LoVo (cell line): ENCODE measurements around the gene ULK4.

Experiments
- DNase-seq: peaks from one replicate; pipeline ENCODE4 v3.0.0-alpha.2; 2016; ENCODE audit warnings: low spot score

ULK4 gene

GRCh38 chr3:41219424-41219823 lies 742.5 kb downstream of the ULK4 start:
- no peak for DNase-seq

DNA sequence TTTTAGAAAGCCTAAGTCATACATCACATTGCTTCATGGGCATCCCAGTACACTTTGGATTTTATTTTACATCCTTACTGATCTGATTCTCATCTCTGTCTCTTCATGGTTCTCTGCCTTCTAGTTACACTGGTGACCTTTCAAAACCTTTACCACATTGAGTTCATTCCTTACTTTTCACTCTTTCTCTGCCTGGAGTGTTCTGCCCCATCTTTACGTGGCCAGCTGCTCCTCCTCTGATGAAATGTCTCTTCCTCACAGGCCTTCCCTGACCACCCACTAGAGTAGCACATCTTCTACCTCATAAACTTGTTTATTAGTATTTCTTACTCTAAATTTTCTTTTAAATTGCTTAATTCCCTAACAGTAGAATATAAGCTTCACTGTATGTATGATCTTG lies 744.9 kb downstream of the ULK4 start:
- DNase-seq, result no peak

DNA sequence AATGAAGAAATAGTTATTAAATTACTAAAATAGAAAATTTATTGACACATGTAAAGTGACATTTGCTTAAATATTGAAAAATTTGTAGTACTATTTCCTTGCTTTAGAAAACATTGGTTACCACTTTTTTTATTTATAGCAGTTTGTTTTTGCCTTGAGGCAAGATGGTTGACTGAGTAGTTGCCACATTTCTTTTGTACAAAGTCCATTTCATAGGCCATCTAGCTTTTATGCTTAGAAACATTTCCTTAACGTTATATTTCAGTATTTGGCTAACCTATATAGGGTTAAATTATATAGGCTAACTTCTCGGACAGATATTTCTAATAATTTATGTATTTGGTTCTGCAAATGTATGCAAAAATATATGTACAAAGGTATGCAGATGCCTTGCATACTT lies 745.5 kb downstream of the ULK4 start:
- no peak for DNase-seq

GRCh38 chr3:41213588-41213987 lies 748.3 kb downstream of the ULK4 start:
- no peak for DNase-seq

DNA sequence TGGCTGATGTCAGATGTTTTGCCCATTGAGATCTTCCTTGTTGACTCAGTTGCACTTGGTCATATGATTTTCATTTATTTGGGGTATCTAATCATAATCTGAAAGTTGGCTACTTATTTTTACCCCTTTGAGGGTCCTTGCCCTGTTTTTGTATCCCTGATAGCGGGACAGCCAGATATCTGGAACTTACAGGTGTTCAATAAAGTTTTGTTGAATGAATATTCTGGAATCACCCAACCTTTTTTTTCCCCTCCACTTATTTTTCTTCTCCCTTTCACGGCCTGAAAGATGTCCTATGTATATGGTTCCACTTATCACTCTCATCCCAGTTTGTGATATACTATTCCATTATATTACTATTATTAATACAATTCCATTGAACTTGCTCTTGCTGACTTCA lies 749.8 kb downstream of the ULK4 start:
- no peak for DNase-seq

GRCh38 chr3:41210966-41211365 lies 750.9 kb downstream of the ULK4 start:
- DNase-seq, result no peak

- DNase-seq, result no peak
These were observed 752.3 kb downstream of the ULK4 start for GRCh38 chr3:41209646-41210045.

- no peak for DNase-seq
These were observed 753.2 kb downstream of the ULK4 start for GRCh38 chr3:41208507-41209220.

DNA sequence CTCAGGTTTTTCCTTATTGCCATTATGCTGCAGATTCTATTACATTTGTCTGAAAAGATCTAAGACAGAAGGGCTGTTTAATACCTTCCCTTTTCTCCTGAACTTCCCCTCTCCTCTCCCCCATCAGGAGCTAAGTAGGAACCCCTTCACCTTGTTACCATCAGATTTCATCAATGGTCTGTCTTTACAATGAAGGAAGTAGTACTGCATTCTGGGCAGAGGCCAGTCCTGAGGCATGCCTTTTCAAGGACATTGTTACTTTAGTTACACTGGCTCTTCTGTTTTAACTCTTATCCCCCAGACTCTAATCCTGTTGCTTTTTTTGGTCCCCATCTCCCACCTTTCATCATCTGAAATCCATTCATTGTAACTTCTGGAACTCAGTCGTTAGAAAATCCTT lies 754.5 kb downstream of the ULK4 start:
- no peak for DNase-seq

DNA sequence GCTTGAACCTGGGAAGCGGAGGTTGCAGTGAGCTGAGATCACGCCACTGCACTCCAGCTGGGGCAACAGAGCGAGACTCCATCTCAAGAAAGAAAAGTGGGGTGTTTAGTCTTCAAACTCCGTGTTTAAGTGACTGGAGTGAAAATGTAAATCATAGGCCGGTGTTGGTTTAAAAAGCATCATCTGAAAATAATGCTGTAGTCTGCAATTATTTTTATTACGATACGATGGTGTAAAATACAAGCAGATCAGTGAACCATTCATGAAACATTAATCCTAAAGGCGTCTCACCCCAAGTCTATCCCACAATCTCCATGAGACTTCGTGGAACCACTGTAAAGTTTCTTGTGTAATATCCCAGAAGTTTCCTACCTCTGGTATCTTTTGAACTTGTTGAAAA lies 756.3 kb downstream of the ULK4 start:
- no peak for DNase-seq

DNA sequence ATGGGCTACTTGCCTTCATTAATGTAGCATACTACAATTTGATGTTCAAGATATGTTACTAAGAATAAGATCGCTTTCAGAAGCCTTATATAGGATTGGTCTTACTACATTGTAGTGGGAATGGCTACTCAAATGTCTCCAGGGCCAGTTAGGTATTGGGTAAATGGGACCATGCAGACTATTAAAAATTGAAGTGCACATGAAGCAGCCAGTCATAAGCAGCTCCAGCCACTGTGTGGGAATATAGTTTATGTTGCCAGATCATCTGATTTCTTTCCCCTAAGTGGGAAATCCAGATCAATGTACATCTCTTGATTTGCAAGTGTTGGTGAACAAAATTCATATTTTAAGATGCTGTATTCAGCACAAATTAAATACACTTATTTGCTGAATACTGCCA lies 757.5 kb downstream of the ULK4 start:
- no peak for DNase-seq

DNA sequence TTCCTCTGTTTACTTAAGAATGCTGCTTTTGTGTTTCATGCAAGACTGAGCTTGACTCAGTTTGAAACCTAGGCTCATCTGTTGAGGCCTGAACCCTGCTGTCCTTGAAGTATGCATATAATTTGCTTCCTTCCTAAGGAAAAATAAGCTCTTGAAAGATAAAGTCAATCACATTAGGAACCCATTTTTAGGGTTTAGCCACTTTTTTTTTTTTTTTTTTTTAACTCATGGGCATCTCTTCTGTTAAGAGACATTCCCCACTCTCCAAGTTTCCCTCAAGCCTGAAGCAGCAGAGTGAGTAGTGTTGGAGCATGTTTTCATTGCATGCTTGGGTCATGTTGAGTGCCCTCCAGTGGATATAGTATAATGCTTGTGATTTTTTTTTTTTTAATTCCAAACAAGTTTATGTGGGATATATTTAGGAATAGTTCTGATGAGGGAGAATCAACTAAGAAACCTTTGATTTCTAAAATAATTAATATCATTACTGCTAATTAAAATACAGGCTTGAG lies 759.0 kb downstream of the ULK4 start:
- DNase-seq, result peak; percentile 11

GRCh38 chr3:41202075-41202833 lies 759.6 kb downstream of the ULK4 start:
- no peak for DNase-seq

- DNase-seq, result peak; percentile 8
These were observed 761.3 kb downstream of the ULK4 start for GRCh38 chr3:41200669-41201021.

DNA sequence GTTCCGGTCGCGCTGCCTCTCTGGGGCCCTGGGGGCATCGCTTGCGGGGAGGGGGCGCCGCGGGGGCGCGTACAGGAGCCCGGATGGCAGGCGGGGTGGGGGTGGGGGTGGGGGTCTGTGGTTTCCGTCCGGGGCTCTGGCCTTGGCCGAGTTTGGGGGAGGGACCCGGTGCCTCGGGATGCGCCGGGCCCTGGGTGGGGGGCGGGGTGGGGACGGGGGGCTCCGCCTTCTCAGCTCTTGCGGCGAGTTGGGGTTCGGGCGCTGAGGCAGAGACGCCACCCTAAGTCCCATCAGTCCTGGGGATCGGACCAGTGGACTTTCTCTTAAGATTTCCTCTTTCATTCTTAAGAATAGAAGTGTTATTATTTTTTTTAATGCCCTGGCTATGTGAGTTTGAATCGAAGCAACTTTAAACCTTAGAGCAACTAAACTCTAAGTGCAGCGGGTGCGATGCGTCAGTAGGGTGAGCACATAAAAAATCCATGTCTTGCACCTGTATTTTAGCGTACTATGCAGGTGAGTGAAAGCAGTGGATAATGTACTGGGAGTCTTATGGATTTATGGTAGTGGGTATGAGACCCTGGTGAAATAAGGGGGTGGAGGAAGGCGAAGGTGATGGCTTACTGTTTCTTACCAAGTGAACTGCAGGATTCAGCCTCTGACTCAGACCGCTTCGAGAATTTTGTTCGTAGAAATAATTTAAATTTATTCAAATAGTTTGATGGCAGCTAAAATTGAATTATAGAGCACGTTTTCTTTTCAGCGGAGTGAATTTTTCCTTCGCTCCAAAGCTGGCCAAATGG lies 761.8 kb downstream of the ULK4 start:
- peak; percentile 20 for DNase-seq

DNA sequence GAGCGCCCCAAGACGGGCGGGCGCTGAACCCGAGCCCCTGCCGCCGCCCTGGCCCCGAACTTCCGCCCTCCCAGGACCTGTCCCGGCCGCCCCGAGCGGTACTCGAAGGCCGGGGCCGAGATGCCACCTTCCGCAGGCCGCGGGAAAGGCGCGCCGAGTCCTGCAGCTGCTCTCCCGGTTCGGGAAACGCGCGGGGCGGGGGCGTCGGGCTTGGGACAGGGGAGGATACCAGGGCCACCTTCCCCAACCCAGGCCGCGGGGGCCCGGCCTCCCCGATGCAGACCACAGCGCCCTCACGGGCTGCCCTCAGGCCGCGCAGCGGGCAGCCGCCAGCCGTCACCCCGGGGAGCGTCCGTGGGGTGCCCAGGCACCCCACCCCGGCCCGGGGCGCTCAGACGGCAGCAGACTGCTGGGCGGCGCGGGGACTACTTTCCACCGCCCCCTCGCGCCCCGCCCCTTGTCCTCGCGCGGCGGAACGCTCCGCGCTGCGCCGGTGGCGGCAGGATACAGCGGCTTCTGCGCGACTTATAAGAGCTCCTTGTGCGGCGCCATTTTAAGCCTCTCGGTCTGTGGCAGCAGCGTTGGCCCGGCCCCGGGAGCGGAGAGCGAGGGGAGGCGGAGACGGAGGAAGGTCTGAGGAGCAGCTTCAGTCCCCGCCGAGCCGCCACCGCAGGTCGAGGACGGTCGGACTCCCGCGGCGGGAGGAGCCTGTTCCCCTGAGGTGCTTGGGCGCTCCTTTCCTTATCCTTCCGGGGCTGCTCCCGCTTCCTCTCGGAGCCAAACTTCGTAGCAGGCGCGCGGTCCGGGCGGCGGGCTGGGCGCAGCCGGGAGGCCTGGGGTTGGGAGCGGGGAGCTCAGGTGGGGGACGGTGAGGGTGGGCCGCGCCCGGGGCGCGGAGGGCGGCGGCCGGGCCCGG lies 762.7 kb downstream of the ULK4 start, which contains the start of gene CTNNB1:
Gene CTNNB1, plus strand, starts transcription at position 556 of the 916 bp plus-strand sequence. CDS start 24,564 bp downstream, outside the sequence.
- peak; percentile 91 for DNase-seq

DNA sequence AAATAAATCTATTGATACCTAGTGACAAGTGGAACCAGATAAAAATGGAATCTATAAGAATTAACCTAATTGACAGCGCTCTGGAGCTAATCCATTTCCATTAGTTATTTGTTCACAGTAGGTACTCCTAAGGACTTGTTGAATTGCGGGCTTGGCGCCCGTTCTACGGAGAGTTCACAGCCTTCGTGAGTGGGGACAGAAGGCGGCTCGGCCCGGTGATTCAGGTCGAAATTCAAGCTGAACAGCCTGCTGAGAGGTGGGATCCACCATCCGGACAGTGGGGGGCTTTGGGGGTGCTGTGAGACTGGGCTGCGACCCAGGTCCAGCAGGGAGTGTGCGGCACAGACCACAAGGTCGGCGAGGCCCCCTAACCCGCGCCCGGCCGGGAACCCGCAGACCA lies 763.4 kb downstream of the ULK4 start:
- no peak for DNase-seq

- DNase-seq, result no peak
These were observed 763.9 kb downstream of the ULK4 start for GRCh38 chr3:41198046-41198445.
